SK-N-SH (cell line): ENCODE data around the gene NDST4. TPM values are rescaled to one million over a fixed set of nuclear protein-coding genes. Genes with fewer than 3 reads are reported as not detected.

Source experiments
- CTCF ChIA-PET: fragments of 300-600, 350-600 bp; formaldehyde crosslinking; extraction: SDS; loops from one replicate; lab custom pipeline; 2021; lab: Yijun Ruan, JAX
- POLR2A ChIA-PET: fragments of 350-600 bp; sonication (Branson Sonifier 250); formaldehyde crosslinking; extraction: SDS; loops from one replicate; lab custom pipeline; 2020; ENCODE audit warnings: antibody characterized with exemption, inconsistent platforms; lab: Yijun Ruan, JAX
- DNase-seq: peaks from one replicate; pipeline ENCODE4 v3.0.0; 2012
- H2AFZ ChIP-seq: fragments of 200-600 bp; sonication (generic); 2 replicates; pipeline ENCODE4 v1.8.1; 2016; ENCODE audit warnings: antibody characterized with exemption, mild to moderate bottlenecking, low read depth
- H3F3A ChIP-seq: fragments of 200-600 bp; sonication (generic); replicated peaks from 2 replicates; pipeline ENCODE3; 2016; ENCODE audit warnings: antibody characterized with exemption, mild to moderate bottlenecking; ENCODE audit not compliant: insufficient read depth
- H3K27ac ChIP-seq, 2 experiments: fragments of 200-500 bp in 1 of 2; fragments of 200-600 bp in 1 of 2; sonication (Bioruptor generic) in 1 of 2; sonication (generic), shearing (Covaris generic) in 1 of 2; 2 replicates each; pipeline versions ENCODE4 v1.5.1 to v1.6.1; 2014 to 2016; ENCODE audit warnings: low read depth in 2 of 2, inconsistent platforms in 1 of 2, low read length in 1 of 2, mild to moderate bottlenecking in 1 of 2, mixed read lengths in 1 of 2
- H3K27me3 ChIP-seq: fragments of 200-600 bp; sonication (generic), shearing (Covaris generic); 2 replicates; pipeline ENCODE4 v1.6.1; 2016; ENCODE audit warnings: mixed run types; ENCODE audit not compliant: insufficient read depth
- H3K36me3 ChIP-seq, 2 experiments: fragments of 200-500 bp in 1 of 2; fragments of 200-600 bp in 1 of 2; sonication (Bioruptor generic) in 1 of 2; sonication (generic) in 1 of 2; replicated peaks in 1 of 2; 2 replicates each; pipeline versions ENCODE3 to v1.5.1; 2014 to 2016; ENCODE audit warnings: low read length in 1 of 2, mild to moderate bottlenecking in 1 of 2; ENCODE audit not compliant: insufficient read depth in 2 of 2, control insufficient read depth in 1 of 2
- H3K4me1 ChIP-seq, 2 experiments: fragments of 200-500 bp in 1 of 2; fragments of 200-600 bp in 1 of 2; sonication (Bioruptor generic) in 1 of 2; sonication (generic), shearing (Covaris generic) in 1 of 2; 2 replicates each; pipeline versions ENCODE4 v1.5.1 to v1.6.1; 2014 to 2016; ENCODE audit warnings: low read depth in 1 of 2, low read length in 1 of 2, mixed run types in 1 of 2; ENCODE audit not compliant: insufficient read depth in 2 of 2, control insufficient read depth in 1 of 2
- H3K4me2 ChIP-seq: fragments of 200-600 bp; sonication (generic), shearing (Covaris generic); 2 replicates; pipeline ENCODE4 v1.6.1; 2017; ENCODE audit warnings: mixed run types
- H3K4me3 ChIP-seq, 2 experiments: fragments of 200-500 bp in 1 of 2; fragments of 200-600 bp in 1 of 2; sonication (Bioruptor generic) in 1 of 2; sonication (generic), shearing (Covaris generic) in 1 of 2; 2 replicates each; pipeline versions ENCODE4 v1.5.1 to v1.8.1; 2014 to 2016; ENCODE audit warnings: low read depth in 2 of 2, inconsistent platforms in 1 of 2, low read length in 1 of 2, mild to moderate bottlenecking in 1 of 2, mixed read lengths in 1 of 2, moderate library complexity in 1 of 2
- H3K79me2 ChIP-seq: fragments of 200-600 bp; sonication (generic); 2 replicates; pipeline ENCODE4 v1.8.1; 2017; ENCODE audit warnings: mild to moderate bottlenecking; ENCODE audit not compliant: insufficient read depth
- H3K9ac ChIP-seq: fragments of 200-600 bp; sonication (generic); 2 replicates; pipeline ENCODE4 v1.6.1; 2017; ENCODE audit warnings: mixed run types
- H3K9me2 ChIP-seq: fragments of 200-600 bp; sonication (generic); 2 replicates; pipeline ENCODE4 v1.6.1; 2017; ENCODE audit warnings: mixed run types
- H3K9me3 ChIP-seq: fragments of 200-600 bp; sonication (generic); 2 replicates; pipeline ENCODE4 v1.6.1; 2017; ENCODE audit warnings: mixed run types, mild to moderate bottlenecking, moderate library complexity
- H4K20me1 ChIP-seq: fragments of 200-600 bp; sonication (generic); 2 replicates; pipeline ENCODE4 v1.6.1; 2017; ENCODE audit warnings: mild to moderate bottlenecking, mixed run types; ENCODE audit not compliant: insufficient read depth
- CHD2 ChIP-seq: fragments of 150-350 bp; IDR thresholded peaks from 2 replicates; pipeline ENCODE4 v1.6.1; 2018; ENCODE audit warnings: low read length; ENCODE audit not compliant: partially characterized antibody
- CTCF ChIP-seq: fragments of 200-600 bp; sonication (generic); IDR thresholded peaks from 2 replicates; pipeline ENCODE4 v1.6.1; 2017; ENCODE audit warnings: antibody characterized with exemption, mild to moderate bottlenecking, moderate library complexity
- ELF1 ChIP-seq: IDR thresholded peaks from 2 replicates; pipeline ENCODE4 v1.4.0; 2012
- EZH2phosphoT487 ChIP-seq: fragments of 200-600 bp; sonication (generic); IDR thresholded peaks from 2 replicates; pipeline ENCODE4 v1.6.1; 2017; ENCODE audit warnings: low read depth, mixed run types, mild to moderate bottlenecking, antibody characterized with exemption, moderate library complexity, borderline replicate concordance
- FOSL2 ChIP-seq: IDR thresholded peaks from 2 replicates; pipeline ENCODE4 v1.4.0; 2012; ENCODE audit warnings: low read depth, mild to moderate bottlenecking, moderate library complexity, borderline replicate concordance
- IRF3 ChIP-seq: fragments of 150-350 bp; IDR thresholded peaks from 2 replicates; pipeline ENCODE4 v1.6.1; 2016; ENCODE audit warnings: mild to moderate bottlenecking, low read depth, low read length
- JUND ChIP-seq: IDR thresholded peaks from 2 replicates; pipeline ENCODE4 v1.4.0; 2012
- MAX ChIP-seq: IDR thresholded peaks from 2 replicates; pipeline ENCODE4 v1.4.0; 2012; ENCODE audit warnings: low read depth
- MXI1 ChIP-seq: IDR thresholded peaks from 2 replicates; pipeline ENCODE4 v1.6.1; 2012; ENCODE audit warnings: mild to moderate bottlenecking, low read depth, low read length, improper control_type of control experiment
- NFIC ChIP-seq: IDR thresholded peaks from 2 replicates; pipeline ENCODE4 v1.4.0; 2012; ENCODE audit warnings: borderline replicate concordance
- NRF1 ChIP-seq: IDR thresholded peaks from 2 replicates; pipeline ENCODE4 v1.6.1; 2012; ENCODE audit warnings: low read depth, mild to moderate bottlenecking, low read length
- POLR2AphosphoS5 ChIP-seq: IDR thresholded peaks from 2 replicates; pipeline ENCODE4 v1.6.1; 2012; ENCODE audit warnings: low read depth, low read length
- TCF12 ChIP-seq: IDR thresholded peaks from 2 replicates; pipeline ENCODE4 v1.4.0; 2012
- TEAD4 ChIP-seq: IDR thresholded peaks from 2 replicates; pipeline ENCODE4 v1.4.0; 2012; ENCODE audit warnings: mild to moderate bottlenecking, borderline replicate concordance; ENCODE audit not compliant: insufficient read depth
- USF1 ChIP-seq: IDR thresholded peaks from 2 replicates; pipeline ENCODE4 v1.4.0; 2012; ENCODE audit warnings: low read depth, borderline replicate concordance
- USF2 ChIP-seq: fragments of 150-350 bp; IDR thresholded peaks from 2 replicates; pipeline ENCODE4 v1.6.1; 2017; ENCODE audit warnings: antibody characterized with exemption, low read length, low read depth, borderline replicate concordance
- ZBTB33 ChIP-seq: IDR thresholded peaks from 2 replicates; pipeline ENCODE4 v1.4.0; 2012; ENCODE audit warnings: low read depth, borderline replicate concordance
- WGBS: methylation state at CpG from one replicate; pipeline ENCODE4 v1.1.6; 2017; ENCODE audit warnings: low lambda C conversion rate; 5-methylcytosine and 5-hydroxymethylcytosine counted together
- polyA plus RNA-seq, 3 experiments: library from polyadenylated mRNA; depleted of rRNA; stranded (reverse); fragments of >200 nt; gene quantifications; 2 replicates each; pipeline ENCODE4 v1.2.3, GENCODE V29; 2012

The NDST4 gene
- polyA plus RNA-seq, 1 of the 3 experiments (the other 2 are of a cell fraction), result not detected

GRCh38 chr4:114927881-114928280 is 185.5 kb downstream of the NDST4 start:
- no peak overlapping the region for H2AFZ ChIP-seq
- no peaks in the 10 kb centered on the region for H3K36me3 ChIP-seq
- TF ChIP-seq ZBTB33 (no peak), NFIC (no peak), POLR2AphosphoS5 (no peak), EZH2phosphoT487 (no peak), MXI1 (no peak), TCF12 (no peak), FOSL2 (no peak), JUND (no peak), ELF1 (no peak)
- no peak overlapping the region for H3K4me3 ChIP-seq
- 53% methylated on average over 2 of the region's 2 CpGs for WGBS
- ChIA-PET CTCF (no interaction called here), POLR2A (no interaction called here)
- no peak overlapping the region for H3K27ac ChIP-seq
- H4K20me1 ChIP-seq, result no peaks in the 10 kb centered on the region
- H3K9me2 ChIP-seq, result no peaks in the 10 kb centered on the region
- no peak overlapping the region for H3K4me2 ChIP-seq
- no peaks in the 10 kb centered on the region; a peak in 1 of 4 replicates for H3K4me1 ChIP-seq
- H3K27me3 ChIP-seq, result no peaks in the 10 kb centered on the region
- H3K9ac ChIP-seq, result no peak overlapping the region
- no peaks in the 10 kb centered on the region for H3K79me2 ChIP-seq
- H3F3A ChIP-seq, result no peaks in the 10 kb centered on the region
- no peaks in the 10 kb centered on the region for H3K9me3 ChIP-seq
- DNase-seq, result no peak

GRCh38 chr4:114926583-114926982 is 186.8 kb downstream of the NDST4 start:
- Histone ChIP-seq H3K9ac (no peak overlapping the region), H3K4me1 (no peaks in the 10 kb centered on the region; a peak in 1 of 4 replicates), H3K27ac (no peak overlapping the region), H3K4me2 (no peak overlapping the region), H3K36me3 (no peaks in the 10 kb centered on the region), H3K4me3 (no peak overlapping the region), H3K79me2 (no peaks in the 10 kb centered on the region), H3K27me3 (no peaks in the 10 kb centered on the region), H3K9me2 (no peaks in the 10 kb centered on the region), H4K20me1 (no peaks in the 10 kb centered on the region), H3F3A (no peaks in the 10 kb centered on the region), H2AFZ (no peak overlapping the region), H3K9me3 (no peaks in the 10 kb centered on the region)
- TF ChIP-seq MAX (no peak), MXI1 (no peak), IRF3 (no peak), CHD2 (no peak), TCF12 (no peak), TEAD4 (no peak), USF2 (no peak), CTCF (no peak), NFIC (no peak), NRF1 (no peak), USF1 (no peak)
- ChIA-PET POLR2A (no interaction called here), CTCF (no interaction called here)
- DNase-seq, result no peak
